ENCODE data around the gene NQO2.
"Not testable (repeated sequence)": the region's sequence is repeated elsewhere in the genome, so short reads cannot be mapped to it uniquely, and the experiment has no call there.

NQO2 gene

DNA sequence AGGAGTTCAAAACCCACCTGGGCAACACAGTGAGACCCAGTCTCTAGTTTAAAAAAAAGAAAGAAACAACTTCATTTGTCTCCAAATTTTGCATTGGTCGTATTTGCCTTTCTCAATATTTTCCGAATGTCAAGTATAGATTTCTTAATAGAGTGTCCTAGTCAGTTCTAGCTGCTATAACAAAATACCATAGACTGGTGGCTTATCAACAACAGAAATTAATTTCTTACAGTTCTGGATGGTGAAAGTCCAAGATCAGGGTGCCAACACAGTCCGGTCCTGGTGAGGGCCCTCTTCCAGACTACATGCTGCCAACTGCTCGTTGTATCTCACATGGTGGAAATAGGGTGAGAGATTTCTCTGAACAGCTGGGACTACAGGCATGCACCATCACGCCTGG, 34.0 kb downstream of the NQO2 start:
- H3K27me3 ChIP-seq (replicated peaks; ENCODE audit: control insufficient read depth, insufficient read depth, low read length), result no peaks in the 10 kb centered on the region
- DNase-seq (ENCODE audit: low read depth), result no peak
- peaks cover 6% of the 10 kb centered on the region for H3K9me3 ChIP-seq (ENCODE audit: control insufficient read depth, low read length)

DNA sequence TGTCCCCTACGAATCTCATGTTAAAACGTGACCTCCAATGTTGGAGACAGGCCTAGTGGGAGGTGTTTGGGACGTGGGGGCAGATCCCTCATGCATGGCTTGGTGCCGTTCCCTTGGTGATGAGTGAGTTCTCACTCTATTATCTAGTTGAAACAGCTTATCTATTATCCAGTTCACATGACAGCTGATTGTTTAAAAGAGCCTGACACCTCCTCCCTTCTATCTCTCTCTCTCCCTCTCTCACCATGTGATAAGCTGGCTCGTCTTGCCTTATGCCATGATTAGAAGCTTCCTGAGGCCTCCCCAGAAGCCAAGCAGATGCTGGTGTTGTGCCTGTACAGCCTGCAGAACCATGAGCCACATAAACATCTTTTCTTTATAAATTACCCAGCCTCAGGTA, 35.7 kb downstream of the NQO2 start:
- H3K27me3 ChIP-seq (replicated peaks; ENCODE audit: control insufficient read depth, insufficient read depth, low read length), result no peaks in the 10 kb centered on the region
- no peak overlapping the region for H3K9ac ChIP-seq (ENCODE audit: low read length)
- no peaks in the 10 kb centered on the region for H3K36me3 ChIP-seq (ENCODE audit: control insufficient read depth, insufficient read depth, low read length, severe bottlenecking)
- no peak for DNase-seq (ENCODE audit: low read depth)
- H3K9me3 ChIP-seq (ENCODE audit: control insufficient read depth, low read length), result peaks cover 6% of the 10 kb centered on the region
- H3K4me1 ChIP-seq (ENCODE audit: control insufficient read depth, insufficient read depth, low read length), result peaks cover 14% of the 10 kb centered on the region
- H3K4me3 ChIP-seq (ENCODE audit: low read length), result no peak overlapping the region

More for the DNA sequence above, 34.0 kb downstream of the NQO2 start:
- H3K36me3 ChIP-seq (ENCODE audit: control insufficient read depth, insufficient read depth, low read length, severe bottlenecking), result no peaks in the 10 kb centered on the region
- H3K9ac ChIP-seq (ENCODE audit: low read length), result no peak overlapping the region
- peaks cover 14% of the 10 kb centered on the region for H3K4me1 ChIP-seq (ENCODE audit: control insufficient read depth, insufficient read depth, low read length)
- H3K4me3 ChIP-seq (ENCODE audit: low read length), result no peak overlapping the region

DNA sequence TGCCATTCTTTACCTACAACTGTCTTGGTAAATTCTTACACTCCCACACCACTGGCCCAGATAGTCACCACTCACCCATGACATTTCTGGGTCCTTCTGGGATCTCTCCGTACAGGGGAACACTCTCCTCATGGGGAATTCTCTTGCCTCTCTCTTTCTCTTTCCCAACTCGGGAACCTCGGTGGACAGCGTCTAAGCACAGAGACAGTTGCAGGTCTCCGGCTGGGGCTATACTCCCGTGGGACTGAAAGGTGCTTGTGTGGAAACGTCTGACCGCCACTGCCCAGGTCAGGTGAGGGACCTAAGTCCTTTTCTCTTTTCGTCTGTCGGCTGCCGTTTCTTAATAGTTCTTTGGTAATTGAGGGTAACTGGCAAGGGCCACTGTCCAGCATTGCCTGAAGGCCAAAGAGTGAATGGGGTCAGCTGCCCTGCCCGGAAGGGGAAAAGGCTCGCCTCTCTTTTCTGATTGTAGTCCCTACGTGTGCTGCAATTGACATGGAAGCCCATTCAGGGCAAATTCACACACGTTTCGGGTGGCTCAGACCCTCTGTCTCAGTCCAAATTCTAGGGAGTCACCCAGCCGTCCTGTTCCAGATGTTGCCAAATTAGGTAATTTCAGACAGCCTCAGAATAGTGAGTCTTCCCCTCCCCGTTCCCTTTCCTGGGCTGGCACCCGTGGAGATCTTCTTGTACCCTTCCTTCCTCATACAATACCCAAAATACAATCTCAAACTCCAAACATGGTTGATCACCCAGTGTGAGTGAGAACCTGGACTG, 37.4 kb downstream of the NQO2 start:
- Histone ChIP-seq H3K4me3 (ENCODE audit: low read length) (no peak overlapping the region), H3K36me3 (ENCODE audit: control insufficient read depth, insufficient read depth, low read length, severe bottlenecking) (no peaks in the 10 kb centered on the region), H3K27me3 (replicated peaks; ENCODE audit: control insufficient read depth, insufficient read depth, low read length) (no peaks in the 10 kb centered on the region), H3K9me3 (ENCODE audit: control insufficient read depth, low read length) (peaks cover 6% of the 10 kb centered on the region), H3K9ac (ENCODE audit: low read length) (no peak overlapping the region), H3K4me1 (ENCODE audit: control insufficient read depth, insufficient read depth, low read length) (peaks cover 27% of the 10 kb centered on the region)
- no peak for DNase-seq (ENCODE audit: low read depth)

GRCh38 chr6:3037638-3038365, 38.1 kb downstream of the NQO2 start:
- H3K9ac ChIP-seq (ENCODE audit: low read length), result no peak overlapping the region
- peaks cover 28% of the 10 kb centered on the region for H3K4me1 ChIP-seq (ENCODE audit: control insufficient read depth, insufficient read depth, low read length)
- H3K9me3 ChIP-seq (ENCODE audit: control insufficient read depth, low read length), result peaks cover 6% of the 10 kb centered on the region
- H3K27me3 ChIP-seq (replicated peaks; ENCODE audit: control insufficient read depth, insufficient read depth, low read length), result no peaks in the 10 kb centered on the region
- no peak for DNase-seq (ENCODE audit: low read depth)
- no peaks in the 10 kb centered on the region for H3K36me3 ChIP-seq (ENCODE audit: control insufficient read depth, insufficient read depth, low read length, severe bottlenecking)
- H3K4me3 ChIP-seq (ENCODE audit: low read length), result no peak overlapping the region

- H3K9ac ChIP-seq (ENCODE audit: low read length), result no peak overlapping the region
- H3K9me3 ChIP-seq (ENCODE audit: control insufficient read depth, low read length), result peaks cover 6% of the 10 kb centered on the region
- no peak overlapping the region for H3K4me3 ChIP-seq (ENCODE audit: low read length)
- H3K27me3 ChIP-seq (replicated peaks; ENCODE audit: control insufficient read depth, insufficient read depth, low read length), result no peaks in the 10 kb centered on the region
- H3K4me1 ChIP-seq (ENCODE audit: control insufficient read depth, insufficient read depth, low read length), result peaks cover 28% of the 10 kb centered on the region
- no peaks in the 10 kb centered on the region for H3K36me3 ChIP-seq (ENCODE audit: control insufficient read depth, insufficient read depth, low read length, severe bottlenecking)
- DNase-seq (ENCODE audit: low read depth), result no peak
Observed at GRCh38 chr6:3039384-3039783, 39.7 kb downstream of the NQO2 start.

DNA sequence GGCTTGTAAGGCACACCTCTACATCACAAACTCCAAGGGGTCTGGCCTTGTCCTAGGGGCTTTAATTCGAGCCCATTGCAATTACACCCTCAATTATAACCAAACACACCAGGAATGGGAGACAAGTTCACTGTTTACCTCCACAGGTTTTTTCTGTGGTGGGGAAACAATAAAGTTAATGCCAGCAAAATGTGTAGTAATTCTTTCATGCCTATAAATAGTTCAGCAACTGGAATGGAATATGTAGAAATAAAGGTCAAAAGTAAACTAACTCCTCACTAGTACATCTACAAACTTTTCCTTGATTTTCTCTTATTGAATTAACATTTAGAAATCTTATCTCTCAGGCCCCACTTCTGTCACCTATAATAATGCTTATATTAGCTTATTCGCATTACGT, 41.5 kb downstream of the NQO2 start:
- Histone ChIP-seq H3K9ac (ENCODE audit: low read length) (peak overlapping the region; percentile 64), H3K36me3 (ENCODE audit: control insufficient read depth, insufficient read depth, low read length, severe bottlenecking) (no peaks in the 10 kb centered on the region), H3K27me3 (replicated peaks; ENCODE audit: control insufficient read depth, insufficient read depth, low read length) (no peaks in the 10 kb centered on the region), H3K4me1 (ENCODE audit: control insufficient read depth, insufficient read depth, low read length) (peaks cover 28% of the 10 kb centered on the region), H3K9me3 (ENCODE audit: control insufficient read depth, low read length) (no peaks in the 10 kb centered on the region), H3K4me3 (ENCODE audit: low read length) (no peak overlapping the region)
- DNase-seq (ENCODE audit: low read depth), result no peak

- DNase-seq (ENCODE audit: low read depth), result no peak
- H3K9me3 ChIP-seq (ENCODE audit: control insufficient read depth, low read length), result no peaks in the 10 kb centered on the region
- no peaks in the 10 kb centered on the region for H3K27me3 ChIP-seq (replicated peaks; ENCODE audit: control insufficient read depth, insufficient read depth, low read length)
- H3K4me1 ChIP-seq (ENCODE audit: control insufficient read depth, insufficient read depth, low read length), result peaks cover 28% of the 10 kb centered on the region
- no peak overlapping the region for H3K4me3 ChIP-seq (ENCODE audit: low read length)
- peak overlapping the region; percentile 64 for H3K9ac ChIP-seq (ENCODE audit: low read length)
- no peaks in the 10 kb centered on the region for H3K36me3 ChIP-seq (ENCODE audit: control insufficient read depth, insufficient read depth, low read length, severe bottlenecking)
Observed at GRCh38 chr6:3041606-3042005, 41.9 kb downstream of the NQO2 start.

DNA sequence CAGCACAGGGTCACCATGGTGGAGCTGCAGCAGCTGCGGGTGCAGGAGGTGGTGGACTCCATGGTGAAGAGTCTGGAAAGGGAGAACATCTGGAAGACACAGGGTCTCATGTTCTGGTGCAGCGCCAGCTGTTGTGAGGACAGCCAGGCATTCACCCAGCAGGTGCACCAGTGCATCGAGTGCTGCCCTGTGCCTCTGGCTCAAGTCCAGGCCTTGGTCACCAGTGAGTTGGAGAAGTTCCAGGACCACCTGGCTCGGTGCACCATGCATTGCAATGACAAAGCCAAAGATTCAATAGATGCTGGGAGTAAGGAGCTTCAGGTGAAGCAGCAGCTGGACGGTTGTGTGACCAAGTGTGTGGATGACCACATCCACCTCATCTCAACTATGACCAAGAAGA, 45.7 kb downstream of the NQO2 start:
- H3K9ac ChIP-seq (ENCODE audit: low read length), result no peak overlapping the region
- no peak for DNase-seq (ENCODE audit: low read depth)
- peaks cover 15% of the 10 kb centered on the region for H3K4me1 ChIP-seq (ENCODE audit: control insufficient read depth, insufficient read depth, low read length)
- no peaks in the 10 kb centered on the region for H3K27me3 ChIP-seq (replicated peaks; ENCODE audit: control insufficient read depth, insufficient read depth, low read length)
- H3K4me3 ChIP-seq (ENCODE audit: low read length), result no peak overlapping the region
- H3K9me3 ChIP-seq (ENCODE audit: control insufficient read depth, low read length), result no peaks in the 10 kb centered on the region
- H3K36me3 ChIP-seq (ENCODE audit: control insufficient read depth, insufficient read depth, low read length, severe bottlenecking), result no peaks in the 10 kb centered on the region

- Histone ChIP-seq H3K36me3 (ENCODE audit: control insufficient read depth, insufficient read depth, low read length, severe bottlenecking) (no peaks in the 10 kb centered on the region), H3K4me1 (ENCODE audit: control insufficient read depth, insufficient read depth, low read length) (peaks cover 13% of the 10 kb centered on the region), H3K9ac (ENCODE audit: low read length) (no peak overlapping the region), H3K27me3 (replicated peaks; ENCODE audit: control insufficient read depth, insufficient read depth, low read length) (no peaks in the 10 kb centered on the region), H3K9me3 (ENCODE audit: control insufficient read depth, low read length) (no peaks in the 10 kb centered on the region), H3K4me3 (ENCODE audit: low read length) (no peak overlapping the region)
- DNase-seq (ENCODE audit: low read depth), result no peak
Observed at GRCh38 chr6:3045777-3046176, 46.1 kb downstream of the NQO2 start.

GRCh38 chr6:3046295-3046694, 46.6 kb downstream of the NQO2 start:
- H3K4me1 ChIP-seq (ENCODE audit: control insufficient read depth, insufficient read depth, low read length), result peaks cover 8% of the 10 kb centered on the region
- no peaks in the 10 kb centered on the region for H3K36me3 ChIP-seq (ENCODE audit: control insufficient read depth, insufficient read depth, low read length, severe bottlenecking)
- H3K27me3 ChIP-seq (replicated peaks; ENCODE audit: control insufficient read depth, insufficient read depth, low read length), result no peaks in the 10 kb centered on the region
- H3K9ac ChIP-seq (ENCODE audit: low read length), result no peak overlapping the region
- no peak for DNase-seq (ENCODE audit: low read depth)
- no peaks in the 10 kb centered on the region for H3K9me3 ChIP-seq (ENCODE audit: control insufficient read depth, low read length)
- no peak overlapping the region for H3K4me3 ChIP-seq (ENCODE audit: low read length)

- not testable (repeated sequence) for H3K9ac ChIP-seq (ENCODE audit: low read length); H3K4me1 ChIP-seq (ENCODE audit: control insufficient read depth, insufficient read depth, low read length); H3K9me3 ChIP-seq (ENCODE audit: control insufficient read depth, low read length); H3K4me3 ChIP-seq (ENCODE audit: low read length); H3K27me3 ChIP-seq (replicated peaks; ENCODE audit: control insufficient read depth, insufficient read depth, low read length); H3K36me3 ChIP-seq (ENCODE audit: control insufficient read depth, insufficient read depth, low read length, severe bottlenecking); DNase-seq (ENCODE audit: low read depth)
Observed at GRCh38 chr6:3048009-3048408, 48.3 kb downstream of the NQO2 start.
